SU-DHL-6 (cell line): ENCODE results near the gene CABLES2.

Experiments
- CTCF ChIP-seq: fragments of 200-600 bp; sonication (generic); IDR thresholded peaks from one replicate; pipeline ENCODE4 v1.5.1; 2017; ENCODE audit warnings: antibody characterized with exemption, mild to moderate bottlenecking, low read length, moderate library complexity; ENCODE audit not compliant: insufficient read depth, poor library complexity, severe bottlenecking
- EZH2phosphoT487 ChIP-seq: fragments of 200-600 bp; sonication (generic), shearing (Covaris generic); conservative IDR thresholded peaks from 2 replicates; pipeline ENCODE4 v1.6.1; 2018; ENCODE audit warnings: mild to moderate bottlenecking, antibody characterized with exemption, low read length, moderate library complexity, mixed read lengths

- peak; percentile 62 for TF ChIP-seq CTCF
- TF ChIP-seq EZH2phosphoT487, result no peak
These were observed 3.1 kb upstream of the CABLES2 start for GRCh38 chr20:62409931-62410745.
